Mucosa of descending colon (tissue), 3 donors: ENCODE measurements around the gene TBC1D25. TPM values are rescaled to one million over a fixed set of nuclear protein-coding genes. Genes with fewer than 3 reads are reported as not detected.

ENCODE experiments used
- ATAC-seq: fragments of 200-7000 bp; cut with Tn5 transposase; one replicate; pipeline ENCODE4 v1.9.1; 2020; ENCODE audit warnings: mild to moderate bottlenecking, moderate library complexity
- DNase-seq, 3 donors: peaks; one replicate each; pipeline ENCODE4 v3.0.0-alpha.2; 2020
- H3K36me3 ChIP-seq: fragments of 200-600 bp; one replicate; pipeline ENCODE4 v1.8.0; 2021; ENCODE audit warnings: low read depth, mild to moderate bottlenecking
- H3K4me1 ChIP-seq: fragments of 200-600 bp; one replicate; pipeline ENCODE4 v1.8.0; 2021; ENCODE audit warnings: low read depth, mild to moderate bottlenecking
- H3K4me3 ChIP-seq: fragments of 200-600 bp; one replicate; pipeline ENCODE4 v1.8.0; 2021; ENCODE audit warnings: mild to moderate bottlenecking
- H3K9me3 ChIP-seq: fragments of 200-600 bp; one replicate; pipeline ENCODE4 v1.8.0; 2021; ENCODE audit warnings: mild to moderate bottlenecking
- CTCF ChIP-seq: fragments of 200-600 bp; IDR thresholded peaks from one replicate; pipeline ENCODE4 v1.8.0; 2022; ENCODE audit warnings: antibody characterized with exemption, mild to moderate bottlenecking
- intact Hi-C, 2 donors: fragments of 100-400 bp; cut with DNase I in 1 of 2; cut with micrococcal nuclease in 1 of 2; formaldehyde crosslinking; loops; one replicate each; pipeline versions ENCODE4 v1.11.0 to v1.11.1; 2022; cut with DNase I, micrococcal nuclease
- long read RNA-seq, 2 donors: library from polyadenylated mRNA; unstranded; transcript quantifications; one replicate each; pipeline ENCODE4 v2.0.0, GENCODE V29; 2019 to 2021
- total RNA-seq, 3 donors: library from RNA; stranded (reverse); fragmentation: NEBNext Ultra II Directional in 2 of 3; extraction: Animal tissue kit (Norgen Biotek cat#: 25700) in 2 of 3; gene quantifications; one replicate each; pipeline versions ENCODE4 v1.2.1 to v1.2.4, GENCODE V29; 2021 to 2023
- donor health status: DM: no; HTN: no; CAD: no; lungs with moderate emphysema.
- donor health status: DM: no; HTN: no; CAD: no.
- donor health status: DM: no; HTN: yes; CAD: no.

TBC1D25 gene
- total RNA-seq: 10 to 100 TPM in 2 of 3 donors, 1 to 10 TPM in 1; 8.6 to 14.6 (median 11.6) TPM
- long read RNA-seq, donor 1, full-length matches to known transcripts: 22 of 28 reads
- long read RNA-seq, donor 1, partial matches to known transcripts: 0 of 28 reads
- long read RNA-seq, donor 1, other reads (novel, unspliced or antisense): 6 of 28 reads
- long read RNA-seq, donor 2, full-length matches to known transcripts: 1 of 1 reads
- long read RNA-seq, donor 2, partial matches to known transcripts: 0 of 1 reads
- long read RNA-seq, donor 2, other reads (novel, unspliced or antisense): 0 of 1 reads

GRCh38 chrX:48539345-48540027 lies at the start of gene TBC1D25:
TSS of gene TBC1D25 (plus strand) at chrX:48539714. CDS start at chrX:48539798, 84 bp downstream.
- DNase-seq: peak; percentile 96 to 98 (median 98)
- H3K4me1 ChIP-seq: no peaks in the 10 kb centered on the region
- H3K4me3 ChIP-seq: peak within 1 kb of the TSS; percentile 19
- intact Hi-C loops: no loop called here
- H3K36me3 ChIP-seq: no peaks in the 10 kb centered on the region
- TF ChIP-seq CTCF: no peak
- H3K9me3 ChIP-seq: no peaks in the 10 kb centered on the region
- peak; percentile 94 for ATAC-seq

GRCh38 chrX:48489892-48490291 lies 49.6 kb upstream of the TBC1D25 start:
- ATAC-seq: no peak
- Histone ChIP-seq H3K9me3 (no peaks in the 10 kb centered on the region), H3K36me3 (no peaks in the 10 kb centered on the region), H3K4me1 (no peaks in the 10 kb centered on the region), H3K4me3 (no peak overlapping the region)
- DNase-seq: no peak
- no peak for TF ChIP-seq CTCF
- intact Hi-C loops: no loop called here

GRCh38 chrX:48490661-48491060 lies 48.9 kb upstream of the TBC1D25 start:
- Histone ChIP-seq H3K36me3 (no peaks in the 10 kb centered on the region), H3K4me3 (no peak overlapping the region), H3K4me1 (no peaks in the 10 kb centered on the region), H3K9me3 (no peaks in the 10 kb centered on the region)
- intact Hi-C loops: no loop called here
- no peak for TF ChIP-seq CTCF
- DNase-seq (no peak), ATAC-seq (no peak)

- intact Hi-C loops: no loop called here
Observed at GRCh38 chrX:48491809-48492208, 47.7 kb upstream of the TBC1D25 start.

GRCh38 chrX:48492293-48492910 lies 47.1 kb upstream of the TBC1D25 start:
- intact Hi-C loops: no loop called here
- ATAC-seq: no peak

More at GRCh38 chrX:48491809-48492208, 47.7 kb upstream of the TBC1D25 start:
- no peak for DNase-seq
- Histone ChIP-seq H3K4me3 (no peak overlapping the region), H3K9me3 (no peaks in the 10 kb centered on the region), H3K4me1 (no peaks in the 10 kb centered on the region), H3K36me3 (no peaks in the 10 kb centered on the region)
- ATAC-seq: no peak
- TF ChIP-seq CTCF: no peak

More at GRCh38 chrX:48492293-48492910, 47.1 kb upstream of the TBC1D25 start:
- no peak for TF ChIP-seq CTCF
- no peaks in the 10 kb centered on the region for H3K9me3 ChIP-seq
- no peaks in the 10 kb centered on the region for H3K4me1 ChIP-seq
- DNase-seq: no peak
- no peaks in the 10 kb centered on the region for H3K36me3 ChIP-seq
- H3K4me3 ChIP-seq: no peak overlapping the region
